ENCODE results near the gene ELMO2.

ELMO2 gene

DNA sequence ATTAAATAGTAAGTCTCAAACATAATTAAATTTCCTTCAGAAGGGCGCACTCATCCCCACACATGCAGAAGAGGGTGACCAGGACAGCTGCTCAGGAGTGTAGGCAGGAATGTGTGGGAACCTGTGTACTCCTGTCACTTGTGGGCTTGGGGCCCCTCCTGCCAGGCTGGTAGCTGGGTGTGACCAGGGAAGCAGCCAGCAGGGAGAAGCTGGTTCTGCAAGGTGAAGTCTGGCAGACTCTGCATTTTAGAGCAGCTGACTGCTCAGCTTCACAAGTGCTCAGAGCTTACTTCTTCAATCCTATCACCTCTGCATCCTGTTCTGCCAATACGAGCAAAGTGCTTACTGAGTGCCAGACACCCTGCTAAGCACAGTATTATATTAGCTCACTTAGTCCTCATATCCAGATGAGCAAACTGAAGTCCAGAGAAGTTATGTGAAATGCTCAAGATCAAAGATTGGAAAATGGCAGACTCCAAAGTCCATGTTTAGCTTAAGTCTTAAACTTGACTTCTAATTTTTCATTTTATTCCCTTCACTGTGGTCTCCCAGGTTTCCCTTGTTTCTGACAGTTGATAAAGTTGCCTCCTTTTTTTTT lies 27.9 kb downstream of the ELMO2 start:
- DNase-seq (ENCODE audit: insufficient read length), result no peak
- no peak for FAIRE-seq
- TF ChIP-seq POLR2AphosphoS5 (IDR thresholded peaks at IDR 0.05; ENCODE audit: low read depth, low read length) (no peak), POLR2A (IDR thresholded peaks at IDR 0.05; ENCODE audit: low read depth, low read length) (no peak), TAF1 (IDR thresholded peaks at IDR 0.05; ENCODE audit: borderline replicate concordance, low read depth, low read length) (no peak)

DNA sequence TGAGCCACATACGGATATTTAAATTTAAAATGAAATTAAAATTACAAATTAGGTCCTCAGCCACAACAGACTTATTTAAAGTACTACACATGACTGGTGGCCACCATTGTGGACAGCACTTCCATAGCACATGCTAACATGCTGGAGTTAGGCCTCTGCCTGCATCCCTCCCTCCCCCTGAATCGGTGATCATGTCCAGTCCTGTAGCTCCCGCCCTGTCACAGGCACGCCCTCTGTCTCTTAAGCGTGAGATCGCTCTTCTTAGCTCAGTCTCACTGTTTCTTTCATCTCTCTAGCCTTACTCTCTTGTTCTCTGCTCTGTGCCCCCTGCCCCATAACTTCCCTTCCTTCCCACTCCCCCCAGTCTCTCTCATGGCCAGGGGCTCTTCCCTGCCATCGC lies 28.9 kb downstream of the ELMO2 start:
- FAIRE-seq (no peak), DNase-seq (ENCODE audit: insufficient read length) (no peak)
- no peak for TF ChIP-seq TAF1 (IDR thresholded peaks at IDR 0.05; ENCODE audit: borderline replicate concordance, low read depth, low read length)
- TF ChIP-seq POLR2A (IDR thresholded peaks at IDR 0.05; ENCODE audit: low read depth, low read length), result no peak
- no peak for TF ChIP-seq POLR2AphosphoS5 (IDR thresholded peaks at IDR 0.05; ENCODE audit: low read depth, low read length)

DNA sequence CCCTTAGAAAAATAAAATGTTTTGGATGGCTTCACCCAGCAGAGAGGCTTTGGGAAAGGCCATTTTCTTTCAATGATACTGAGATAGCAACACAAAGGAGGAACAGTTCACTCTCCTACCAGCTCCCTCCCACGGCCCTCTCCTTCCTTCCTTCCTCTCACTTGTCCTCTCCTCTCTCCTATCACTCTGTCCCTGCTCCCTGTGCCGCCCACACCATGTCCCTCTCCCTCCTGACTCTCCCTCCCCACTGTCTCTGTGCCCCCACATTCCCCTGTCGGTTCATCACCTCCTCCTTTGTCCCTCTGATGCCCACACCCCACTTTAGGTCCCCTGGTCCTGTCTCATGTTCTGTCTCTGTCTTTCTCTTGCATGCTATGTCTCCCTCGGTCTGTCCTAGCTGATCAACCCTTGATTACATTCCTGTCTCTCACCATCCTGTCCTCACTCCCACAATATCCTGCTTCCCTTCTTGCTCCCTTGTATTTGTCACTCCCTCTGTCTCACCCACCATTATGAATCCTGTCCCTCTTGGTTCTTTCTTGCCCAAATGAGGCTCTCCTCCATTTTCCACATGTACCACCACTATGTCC lies 30.1 kb downstream of the ELMO2 start:
- DNase-seq (ENCODE audit: insufficient read length), result no peak
- no peak for FAIRE-seq
- TF ChIP-seq TAF1 (IDR thresholded peaks at IDR 0.05; ENCODE audit: borderline replicate concordance, low read depth, low read length) (no peak), POLR2A (IDR thresholded peaks at IDR 0.05; ENCODE audit: low read depth, low read length) (no peak), POLR2AphosphoS5 (IDR thresholded peaks at IDR 0.05; ENCODE audit: low read depth, low read length) (no peak)

DNA sequence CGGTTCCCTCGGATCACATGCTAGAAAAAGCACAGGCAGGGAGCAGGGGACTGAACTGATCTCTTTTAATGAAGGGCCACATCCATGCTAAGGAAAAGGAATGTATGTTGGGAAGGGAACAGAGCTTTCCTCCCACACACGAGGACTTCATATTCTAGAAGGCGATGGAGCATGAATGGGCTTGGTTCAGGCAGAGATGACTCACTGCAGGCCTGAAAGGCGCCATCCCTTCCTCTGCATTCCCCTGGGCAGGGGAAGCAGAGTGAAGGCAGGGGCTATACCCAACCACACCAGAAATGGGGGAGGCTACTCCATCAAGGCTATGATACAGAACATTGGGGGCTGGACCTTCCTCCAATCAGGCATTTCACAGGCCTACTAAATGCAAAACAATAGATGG lies 30.6 kb downstream of the ELMO2 start:
- no peak for DNase-seq (ENCODE audit: insufficient read length)
- FAIRE-seq, result no peak
- no peak for TF ChIP-seq POLR2AphosphoS5 (IDR thresholded peaks at IDR 0.05; ENCODE audit: low read depth, low read length)
- TF ChIP-seq TAF1 (IDR thresholded peaks at IDR 0.05; ENCODE audit: borderline replicate concordance, low read depth, low read length), result no peak
- no peak for TF ChIP-seq POLR2A (IDR thresholded peaks at IDR 0.05; ENCODE audit: low read depth, low read length)

DNA sequence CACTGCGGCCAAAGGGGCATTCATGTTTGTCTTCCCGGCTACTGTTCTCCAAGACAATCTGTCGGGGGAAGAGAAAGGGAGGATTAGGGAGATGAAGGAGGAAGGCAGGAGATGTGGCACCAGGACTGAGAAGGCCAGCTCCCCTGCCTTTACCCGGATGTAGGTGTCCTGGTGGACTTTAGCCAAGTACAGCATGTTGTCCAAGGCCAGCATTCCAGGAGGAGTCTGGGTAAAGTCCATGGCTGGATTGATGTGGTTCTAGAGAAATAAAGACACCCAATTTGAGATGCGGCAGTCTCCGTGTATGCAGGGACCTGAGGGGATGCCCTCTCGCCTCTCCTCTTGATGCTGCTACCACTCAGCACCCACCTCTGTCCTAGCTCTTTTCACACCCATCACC lies 32.0 kb downstream of the ELMO2 start:
- FAIRE-seq (no peak), DNase-seq (ENCODE audit: insufficient read length) (no peak)
- no peak for TF ChIP-seq POLR2A (IDR thresholded peaks at IDR 0.05; ENCODE audit: low read depth, low read length)
- no peak for TF ChIP-seq POLR2AphosphoS5 (IDR thresholded peaks at IDR 0.05; ENCODE audit: low read depth, low read length)
- TF ChIP-seq TAF1 (IDR thresholded peaks at IDR 0.05; ENCODE audit: borderline replicate concordance, low read depth, low read length), result no peak

DNA sequence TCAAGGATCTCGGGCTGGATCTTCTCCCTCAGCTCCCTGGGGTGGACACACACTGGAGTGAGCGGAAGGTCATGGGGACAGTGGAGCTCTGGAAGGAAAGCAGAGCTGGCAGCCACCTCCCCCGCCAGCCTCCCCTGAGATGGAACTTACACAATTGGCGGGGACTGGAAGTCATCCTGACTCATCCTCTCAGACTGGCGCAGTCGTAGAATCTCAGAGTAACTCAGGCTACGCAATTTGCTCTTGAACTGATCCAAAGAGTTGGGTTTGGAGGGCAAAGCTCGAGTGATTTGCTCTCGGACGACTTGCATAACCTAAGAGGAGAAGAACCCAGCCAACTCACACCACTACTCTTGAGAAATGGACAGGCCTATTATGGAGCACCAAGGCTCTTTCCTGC lies 34.8 kb downstream of the ELMO2 start:
- no peak for FAIRE-seq
- no peak for DNase-seq (ENCODE audit: insufficient read length)

DNA sequence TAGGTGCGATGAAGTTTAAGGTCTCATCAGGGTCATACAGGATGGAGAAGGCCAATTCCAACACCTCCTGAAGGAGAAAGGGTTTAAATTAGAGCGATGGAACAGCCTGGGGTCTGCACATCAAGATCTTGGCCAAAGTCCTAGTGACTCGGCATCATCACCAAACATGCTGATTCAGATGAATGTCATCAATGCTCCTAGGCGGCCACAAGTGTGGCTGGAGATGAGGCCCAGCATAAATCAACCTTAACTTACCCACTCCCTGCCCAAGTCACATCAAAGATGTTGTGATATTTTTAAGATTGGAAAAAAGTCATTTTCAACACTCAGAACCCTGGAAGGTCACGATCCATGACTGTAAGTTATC lies 37.5 kb downstream of the ELMO2 start:
- DNase-seq (ENCODE audit: insufficient read length) (no peak), FAIRE-seq (no peak)
- TF ChIP-seq POLR2A (IDR thresholded peaks at IDR 0.05; ENCODE audit: low read depth, low read length), result no peak
- TF ChIP-seq POLR2AphosphoS5 (IDR thresholded peaks at IDR 0.05; ENCODE audit: low read depth, low read length), result no peak
- TF ChIP-seq TAF1 (IDR thresholded peaks at IDR 0.05; ENCODE audit: borderline replicate concordance, low read depth, low read length), result no peak

More for the DNA sequence above, 34.8 kb downstream of the ELMO2 start:
- TF ChIP-seq TAF1 (IDR thresholded peaks at IDR 0.05; ENCODE audit: borderline replicate concordance, low read depth, low read length) (no peak), POLR2AphosphoS5 (IDR thresholded peaks at IDR 0.05; ENCODE audit: low read depth, low read length) (no peak), POLR2A (IDR thresholded peaks at IDR 0.05; ENCODE audit: low read depth, low read length) (no peak)

DNA sequence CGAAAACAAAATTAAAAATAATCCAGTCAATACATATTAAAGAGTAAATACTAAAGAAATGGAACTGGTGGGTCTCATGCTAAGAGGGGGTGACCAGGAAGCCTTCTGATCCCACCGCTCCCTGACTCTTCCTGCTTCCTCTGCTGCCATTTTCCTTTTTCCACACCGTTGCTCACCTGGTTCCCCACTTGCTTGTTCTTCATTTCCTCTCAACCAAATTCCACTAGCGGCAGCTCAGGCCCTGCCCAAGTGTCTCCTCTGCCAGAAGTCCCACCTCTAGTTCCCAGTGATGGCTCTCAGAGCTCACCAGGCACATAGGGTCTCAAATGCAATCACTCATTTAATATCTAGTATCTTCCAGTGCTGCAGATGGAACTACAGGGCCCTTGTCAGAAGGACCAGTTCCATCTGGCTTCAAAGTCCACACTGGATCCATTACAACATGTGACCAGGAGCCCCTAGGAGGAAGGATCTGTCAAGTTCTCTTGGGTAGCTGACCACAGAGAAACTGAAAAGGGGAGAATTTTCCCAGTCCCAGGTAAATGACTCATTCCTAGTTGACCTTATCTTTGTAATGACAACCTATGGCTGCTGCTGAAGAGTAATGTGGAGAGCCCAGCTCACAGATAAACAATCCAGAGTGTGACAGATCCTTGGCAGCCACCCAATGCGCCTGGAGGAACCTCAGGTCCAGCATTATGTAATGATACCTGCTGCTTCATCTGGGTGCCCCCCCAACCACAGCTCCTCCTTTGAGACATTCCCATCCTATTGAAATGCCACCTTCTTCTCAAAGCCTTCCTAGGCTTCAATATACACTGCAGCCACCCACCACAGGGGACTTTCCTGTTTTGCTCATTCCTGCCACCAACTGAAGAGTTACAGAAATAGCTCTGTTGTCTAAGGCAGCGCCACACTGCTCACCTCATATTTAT lies 38.2 kb downstream of the ELMO2 start:
- TF ChIP-seq POLR2AphosphoS5 (IDR thresholded peaks at IDR 0.05; ENCODE audit: low read depth, low read length), result no peak
- TF ChIP-seq TAF1 (IDR thresholded peaks at IDR 0.05; ENCODE audit: borderline replicate concordance, low read depth, low read length), result no peak
- TF ChIP-seq POLR2A (IDR thresholded peaks at IDR 0.05; ENCODE audit: low read depth, low read length), result no peak
- DNase-seq (ENCODE audit: insufficient read length) (no peak), FAIRE-seq (no peak)

DNA sequence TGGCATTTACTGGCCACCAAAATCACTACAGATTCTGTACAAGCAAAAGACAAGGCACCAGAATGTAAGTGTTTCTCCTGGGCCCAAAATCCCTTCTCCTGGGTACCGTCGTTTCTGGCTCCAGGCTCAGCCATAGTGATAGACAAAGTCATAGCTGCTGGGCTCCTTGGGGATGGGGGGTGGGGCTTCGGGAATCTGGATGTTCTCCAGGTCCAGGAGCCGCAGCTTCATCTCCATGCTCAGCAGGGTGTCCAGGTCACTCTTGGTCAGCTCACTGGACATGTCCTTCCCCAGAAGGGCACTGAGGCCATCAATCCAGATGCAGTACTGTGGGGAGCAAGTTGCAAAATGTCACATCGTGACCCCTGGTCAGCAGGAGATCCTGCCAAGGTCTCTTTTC lies 39.2 kb downstream of the ELMO2 start:
- TF ChIP-seq TAF1 (IDR thresholded peaks at IDR 0.05; ENCODE audit: borderline replicate concordance, low read depth, low read length) (no peak), POLR2A (IDR thresholded peaks at IDR 0.05; ENCODE audit: low read depth, low read length) (no peak), POLR2AphosphoS5 (IDR thresholded peaks at IDR 0.05; ENCODE audit: low read depth, low read length) (no peak)
- DNase-seq (ENCODE audit: insufficient read length) (no peak), FAIRE-seq (no peak)

DNA sequence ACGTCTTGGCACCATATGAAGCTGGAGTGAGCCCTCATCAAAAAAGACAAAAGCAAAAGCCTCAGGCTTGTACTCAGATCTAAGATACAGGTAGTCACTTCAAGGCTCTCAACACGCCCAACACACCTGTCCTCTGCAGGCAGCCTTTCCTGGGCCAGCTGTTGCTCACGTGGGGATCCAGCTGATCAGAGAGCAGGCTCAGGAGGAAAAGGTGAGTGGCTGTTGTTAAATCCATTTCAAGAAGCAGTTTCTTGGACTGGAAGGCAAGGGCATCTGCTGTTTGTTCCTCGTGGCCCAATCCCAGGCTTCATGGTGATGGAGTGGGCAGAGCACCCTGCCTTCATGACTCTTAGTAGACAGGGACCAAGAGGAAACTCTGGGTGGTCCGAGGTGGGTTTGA lies 39.6 kb downstream of the ELMO2 start:
- TF ChIP-seq POLR2A (IDR thresholded peaks at IDR 0.05; ENCODE audit: low read depth, low read length), result no peak
- TF ChIP-seq POLR2AphosphoS5 (IDR thresholded peaks at IDR 0.05; ENCODE audit: low read depth, low read length), result no peak
- TF ChIP-seq TAF1 (IDR thresholded peaks at IDR 0.05; ENCODE audit: borderline replicate concordance, low read depth, low read length), result no peak
- DNase-seq (ENCODE audit: insufficient read length) (no peak), FAIRE-seq (no peak)

DNA sequence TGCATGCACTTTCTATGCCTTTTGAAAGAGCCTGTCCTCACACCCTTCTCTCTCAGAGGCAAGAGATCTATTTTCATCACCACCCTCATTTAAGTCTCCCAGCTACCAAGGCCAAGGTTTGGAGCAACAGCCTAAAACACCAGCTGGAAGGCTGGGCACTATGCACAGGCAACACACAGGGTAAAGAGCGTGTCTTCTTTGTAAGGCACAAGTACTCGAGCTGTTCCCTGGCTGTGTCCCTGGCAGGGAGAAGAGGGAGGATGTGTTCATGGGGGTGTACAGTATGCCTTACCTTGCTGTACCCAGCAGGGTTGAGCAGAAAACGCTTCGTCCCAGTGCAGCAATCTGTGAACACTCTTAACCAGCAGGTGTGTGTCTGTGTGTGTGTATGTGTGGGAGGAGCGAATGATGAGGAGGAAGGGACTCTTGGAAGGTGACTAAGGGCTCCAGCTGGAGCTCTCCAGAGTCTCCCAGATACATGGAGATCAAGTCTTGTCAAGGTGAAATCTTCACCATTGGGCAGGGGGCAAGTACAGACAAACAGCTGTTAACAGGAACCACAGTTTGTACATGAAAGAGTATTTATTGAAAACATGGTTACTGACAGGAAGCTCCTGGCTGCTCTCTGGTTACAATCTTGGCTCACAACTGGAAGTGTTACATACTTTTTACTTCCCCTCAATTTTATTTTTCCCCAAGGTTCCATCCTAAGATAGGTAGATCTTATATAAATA lies 40.8 kb downstream of the ELMO2 start:
- DNase-seq (ENCODE audit: insufficient read length) (no peak), FAIRE-seq (no peak)
- TF ChIP-seq POLR2A (IDR thresholded peaks at IDR 0.05; ENCODE audit: low read depth, low read length) (no peak), TAF1 (IDR thresholded peaks at IDR 0.05; ENCODE audit: borderline replicate concordance, low read depth, low read length) (no peak), POLR2AphosphoS5 (IDR thresholded peaks at IDR 0.05; ENCODE audit: low read depth, low read length) (no peak)
